Endothelial cell (in vitro differentiated cells): ENCODE results near the gene PEPD. TPM values are rescaled to one million over a fixed set of nuclear protein-coding genes. Genes with fewer than 3 reads are reported as not detected.

Source experiments
- DNase-seq: peaks from one replicate; pipeline ENCODE4 v3.0.0; 2021; ENCODE audit warnings: low spot score
- H3K27ac Mint-ChIP-seq: one replicate; pipeline ENCODE4 v1.8.0; 2021; ENCODE audit warnings: mixed read lengths, inconsistent platforms; ENCODE audit not compliant: unreplicated experiment
- H3K27me3 Mint-ChIP-seq: one replicate; pipeline ENCODE4 v1.8.0; 2021; ENCODE audit warnings: mild to moderate bottlenecking, moderate library complexity, mixed read lengths, inconsistent platforms; ENCODE audit not compliant: unreplicated experiment
- H3K36me3 Mint-ChIP-seq: one replicate; pipeline ENCODE4 v1.8.0; 2021; ENCODE audit warnings: mild to moderate bottlenecking, low read depth, mixed read lengths, inconsistent platforms; ENCODE audit not compliant: unreplicated experiment
- H3K4me1 Mint-ChIP-seq: one replicate; pipeline ENCODE4 v1.8.0; 2021; ENCODE audit warnings: mild to moderate bottlenecking, mixed read lengths, inconsistent platforms; ENCODE audit not compliant: unreplicated experiment
- H3K4me3 Mint-ChIP-seq: one replicate; pipeline ENCODE4 v1.8.0; 2021; ENCODE audit warnings: mild to moderate bottlenecking, mixed read lengths, inconsistent platforms; ENCODE audit not compliant: unreplicated experiment
- H3K9me3 Mint-ChIP-seq: one replicate; pipeline ENCODE4 v1.8.0; 2021; ENCODE audit warnings: mixed read lengths, inconsistent platforms; ENCODE audit not compliant: unreplicated experiment
- total RNA-seq: library from RNA; stranded (reverse); fragmentation: NEBNext Ultra II Directional; extraction: Animal tissue kit (Norgen Biotek cat#: 25700); gene quantifications from one replicate; pipeline ENCODE4 v1.2.1, GENCODE V29; 2021; ENCODE audit not compliant: unreplicated experiment
- TF ChIP-seq, protein P1 (sequence below): fragments of 200-600 bp; sonication (generic); IDR thresholded peaks from one replicate; pipeline ENCODE4 v1.5.0; 2021; ENCODE audit warnings: antibody characterized with exemption; ENCODE audit not compliant: unreplicated experiment

Gene PEPD
- total RNA-seq, 1 donor from 2014 or later: 40.5 TPM

DNA sequence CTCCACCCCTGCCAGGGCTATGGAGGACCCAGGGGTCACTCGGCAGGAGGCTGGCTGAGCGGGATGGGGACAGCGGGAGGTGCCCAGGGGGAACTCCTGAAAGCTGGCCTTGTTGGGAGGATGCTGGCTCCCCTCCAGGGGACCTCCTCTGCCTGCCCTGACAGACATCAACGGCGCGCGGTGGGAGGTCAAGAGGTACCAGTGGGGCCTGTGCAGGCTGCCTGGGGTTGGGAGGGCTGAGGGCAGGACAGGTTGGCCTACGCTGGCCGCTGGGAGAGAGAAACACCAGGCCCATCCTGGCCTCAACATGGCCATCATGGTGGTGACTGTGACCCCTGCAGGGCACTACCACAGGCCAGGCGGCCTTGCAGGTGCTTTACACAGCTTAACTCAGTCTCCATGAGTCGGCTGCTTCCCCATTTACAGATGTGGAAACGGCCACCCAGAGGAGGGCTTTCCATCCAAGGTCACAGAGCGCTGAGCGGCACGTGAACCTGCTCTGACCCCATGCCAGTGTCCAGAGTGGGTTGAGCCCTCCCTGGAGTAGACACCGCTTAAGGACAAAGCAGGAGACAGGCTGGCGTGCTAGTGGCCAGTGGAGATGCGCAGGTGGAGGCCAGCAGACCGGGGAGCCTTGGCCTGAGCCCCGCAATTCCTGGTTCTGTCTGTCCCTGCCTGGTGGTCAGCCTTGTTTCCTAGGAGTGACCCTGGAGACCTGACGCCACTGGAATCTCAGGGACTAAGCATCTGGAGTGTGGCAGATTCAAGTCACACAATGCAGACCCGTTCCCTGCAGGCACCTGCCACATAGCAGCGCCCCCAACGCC lies 120.5 kb downstream of the PEPD start:
- TF ChIP-seq, protein P1, sequence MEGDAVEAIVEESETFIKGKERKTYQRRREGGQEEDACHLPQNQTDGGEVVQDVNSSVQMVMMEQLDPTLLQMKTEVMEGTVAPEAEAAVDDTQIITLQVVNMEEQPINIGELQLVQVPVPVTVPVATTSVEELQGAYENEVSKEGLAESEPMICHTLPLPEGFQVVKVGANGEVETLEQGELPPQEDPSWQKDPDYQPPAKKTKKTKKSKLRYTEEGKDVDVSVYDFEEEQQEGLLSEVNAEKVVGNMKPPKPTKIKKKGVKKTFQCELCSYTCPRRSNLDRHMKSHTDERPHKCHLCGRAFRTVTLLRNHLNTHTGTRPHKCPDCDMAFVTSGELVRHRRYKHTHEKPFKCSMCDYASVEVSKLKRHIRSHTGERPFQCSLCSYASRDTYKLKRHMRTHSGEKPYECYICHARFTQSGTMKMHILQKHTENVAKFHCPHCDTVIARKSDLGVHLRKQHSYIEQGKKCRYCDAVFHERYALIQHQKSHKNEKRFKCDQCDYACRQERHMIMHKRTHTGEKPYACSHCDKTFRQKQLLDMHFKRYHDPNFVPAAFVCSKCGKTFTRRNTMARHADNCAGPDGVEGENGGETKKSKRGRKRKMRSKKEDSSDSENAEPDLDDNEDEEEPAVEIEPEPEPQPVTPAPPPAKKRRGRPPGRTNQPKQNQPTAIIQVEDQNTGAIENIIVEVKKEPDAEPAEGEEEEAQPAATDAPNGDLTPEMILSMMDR: no peak
- Mint-ChIP-seq H3K27ac (no peak overlapping the region), H3K9me3 (no peaks in the 10 kb centered on the region), H3K4me3 (no peak overlapping the region), H3K36me3 (no peaks in the 10 kb centered on the region), H3K27me3 (peaks cover 10% of the 10 kb centered on the region), H3K4me1 (peaks cover 12% of the 10 kb centered on the region)
- DNase-seq: no peak

DNA sequence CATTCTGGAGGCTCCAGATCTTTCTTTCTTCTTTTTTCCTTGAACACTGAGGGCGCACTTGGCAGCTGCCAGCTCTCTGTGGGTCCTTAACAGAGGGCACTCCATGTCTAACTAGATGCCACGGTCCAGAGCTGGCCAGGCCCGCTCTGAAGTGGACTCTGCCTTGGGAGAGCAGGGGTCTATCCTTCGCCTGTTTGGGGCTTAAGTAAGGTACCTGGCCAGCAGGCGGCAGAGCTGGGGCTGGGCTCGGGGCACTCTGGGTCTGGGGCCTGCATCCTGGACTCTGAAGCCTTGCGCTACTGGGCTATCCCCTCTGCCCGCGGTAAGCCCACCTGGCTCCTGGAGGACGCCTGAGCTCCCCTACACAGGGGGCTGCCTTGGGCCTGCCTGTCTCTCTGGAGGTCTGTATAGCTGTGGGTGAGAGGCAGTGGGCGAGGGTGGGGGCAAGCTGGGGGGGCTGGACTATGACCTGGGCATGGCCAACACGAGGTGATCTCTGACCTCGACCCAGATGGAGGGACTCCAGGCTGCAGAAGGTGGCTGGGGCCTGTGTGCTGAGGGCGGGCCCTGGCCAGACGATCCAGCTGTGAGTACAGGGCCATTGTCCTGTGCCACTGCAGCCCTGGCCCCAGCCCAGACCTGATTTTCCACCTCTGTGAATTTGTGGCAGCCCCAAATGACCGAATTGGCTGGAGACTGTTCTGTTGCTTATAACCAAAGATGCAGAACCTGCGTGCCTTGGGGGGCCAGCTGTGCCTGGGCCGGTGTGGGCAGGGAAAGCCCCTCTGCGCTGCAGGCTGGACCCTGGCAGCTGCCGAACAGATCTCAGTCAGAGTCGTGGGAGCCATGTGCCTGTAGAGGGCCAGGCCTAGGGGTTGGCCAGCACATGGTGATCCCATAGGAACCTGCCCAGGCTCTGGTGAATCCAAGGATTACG lies 121.6 kb downstream of the PEPD start:
- Mint-ChIP-seq H3K4me3 (no peak overlapping the region), H3K27ac (no peak overlapping the region), H3K9me3 (no peaks in the 10 kb centered on the region), H3K27me3 (peaks cover 10% of the 10 kb centered on the region), H3K36me3 (no peaks in the 10 kb centered on the region), H3K4me1 (peaks cover 16% of the 10 kb centered on the region)
- no peak for DNase-seq
- TF ChIP-seq, protein P1: no peak

DNA sequence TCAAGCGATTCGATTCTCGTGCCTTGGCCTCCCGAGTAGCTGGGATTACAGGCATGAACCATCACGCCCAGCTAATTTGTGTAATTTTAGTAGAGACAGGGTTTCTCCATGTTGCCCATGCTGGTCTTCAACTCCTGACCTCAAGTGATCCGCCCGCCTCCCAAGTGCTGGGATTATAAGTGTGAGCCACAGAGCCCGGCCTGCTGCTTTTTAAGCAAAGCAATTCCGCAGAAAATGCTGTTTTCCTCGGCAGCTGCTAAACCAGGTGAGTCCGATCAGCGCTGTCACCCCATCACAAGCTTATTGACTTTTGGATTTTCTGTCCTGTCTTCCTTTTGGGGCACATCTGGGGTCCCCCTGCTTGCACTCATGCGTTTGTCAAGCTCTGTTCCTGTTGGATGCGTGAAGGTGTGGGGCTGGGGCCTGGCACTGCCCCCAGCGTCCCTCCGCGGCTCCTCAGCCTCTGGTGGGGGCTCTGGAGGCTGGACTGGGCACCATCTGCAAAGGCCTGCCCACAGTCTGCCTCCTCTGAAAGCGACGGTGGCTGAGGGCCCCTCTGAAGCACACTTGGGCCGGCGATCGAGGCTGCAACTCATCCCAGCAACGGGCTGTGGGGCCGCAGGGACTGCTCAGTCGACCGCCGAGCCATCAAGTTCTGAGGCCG lies 122.4 kb downstream of the PEPD start:
- Mint-ChIP-seq H3K27ac (no peak overlapping the region), H3K27me3 (peaks cover 6% of the 10 kb centered on the region), H3K4me1 (peaks cover 20% of the 10 kb centered on the region), H3K4me3 (no peak overlapping the region), H3K9me3 (no peaks in the 10 kb centered on the region), H3K36me3 (no peaks in the 10 kb centered on the region)
- TF ChIP-seq, protein P1: no peak
- no peak for DNase-seq

DNA sequence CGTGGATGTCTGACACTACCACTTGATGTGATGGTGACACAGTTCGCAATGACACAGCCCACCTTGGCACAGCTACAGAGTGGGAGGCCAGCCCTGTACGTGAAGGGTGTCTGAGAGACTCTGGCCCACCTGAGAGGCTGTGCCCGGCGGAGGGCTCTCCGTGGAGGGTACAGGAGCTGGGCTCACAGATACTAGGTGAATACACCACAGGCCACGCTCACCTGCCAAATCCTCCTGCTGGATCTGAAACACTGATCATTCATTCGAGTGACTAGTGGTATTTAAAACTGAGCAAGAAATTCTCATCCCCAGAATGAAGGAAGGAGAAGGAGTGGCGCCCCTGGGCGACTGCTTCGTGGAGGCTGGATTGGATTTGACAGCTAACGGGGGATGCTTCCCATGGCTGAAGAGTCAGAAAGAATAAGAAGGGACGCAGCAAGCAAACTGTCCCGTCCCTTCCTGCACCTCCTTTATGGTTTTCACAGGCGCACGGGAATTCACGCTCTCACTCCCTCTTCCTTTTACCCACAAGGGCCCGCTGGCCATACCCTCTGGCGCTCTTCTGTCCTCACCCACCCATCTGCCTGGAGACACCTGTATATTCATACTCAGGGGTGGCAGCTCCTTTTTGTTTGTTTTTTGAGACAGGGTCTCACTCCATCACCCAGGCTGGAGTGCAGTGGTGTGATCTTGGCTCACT lies 123.1 kb downstream of the PEPD start:
- no peaks in the 10 kb centered on the region for H3K9me3 Mint-ChIP-seq
- TF ChIP-seq, protein P1: no peak
- peak overlapping the region; percentile 64 for H3K27ac Mint-ChIP-seq
- no peak for DNase-seq
- peak overlapping the region; percentile 11 for H3K4me3 Mint-ChIP-seq
- peaks cover 3% of the 10 kb centered on the region for H3K36me3 Mint-ChIP-seq
- H3K27me3 Mint-ChIP-seq: peaks cover 6% of the 10 kb centered on the region
- H3K4me1 Mint-ChIP-seq: peaks cover 19% of the 10 kb centered on the region
